K562 (cell line): Measurements from ENCODE around the gene MEIS1. TPM values are rescaled to one million over a fixed set of nuclear protein-coding genes. Genes with fewer than 3 reads are reported as not detected.

Experiments
- ATAC-seq: fragments of 200-7000 bp; cut with Tn5 transposase; 3 replicates; pipeline ENCODE4 v1.9.1; 2020; ENCODE audit warnings: moderate library complexity
- BruUV-seq: library from RNA; stranded (reverse); fragments of 400-500 nt; replicated peaks from 2 replicates; lab custom pipeline; 2021; lab: Mats Ljungman, UMichigan
- CTCF ChIA-PET: fragments of 300-600 bp; formaldehyde crosslinking; extraction: SDS; loops from one replicate; lab custom pipeline; 2021; ENCODE audit warnings: low intra/inter-chr PET ratio; lab: Yijun Ruan, JAX
- POLR2A ChIA-PET: fragments of 300-600, 350-650 bp; sonication (Branson Sonifier 250); formaldehyde crosslinking; extraction: SDS; loops from one replicate; lab custom pipeline; 2021; ENCODE audit warnings: antibody characterized with exemption, inconsistent platforms; lab: Yijun Ruan, JAX
- DNase-seq, 4 experiments: peaks; one replicate each; pipeline versions ENCODE4 v3.0.0 to v3.0.0-alpha.2; 2011 to 2018; ENCODE audit warnings: low spot score in 3 of 4, mixed read lengths in 3 of 4; ENCODE audit errors: extremely low read depth in 1 of 4
- FAIRE-seq: peaks from 2 replicates; lab custom pipeline; 2011; peaks lifted over from hg19 to GRCh38; lab: Jason Lieb, UNC
- H2AFZ ChIP-seq: 2 replicates; pipeline ENCODE4 v1.6.0; 2011; ENCODE audit warnings: low read depth, low read length, control low read depth, inconsistent platforms
- H3K27ac ChIP-seq: fragments of 200-600 bp; 3 replicates; pipeline ENCODE4 v1.8.0; 2011; ENCODE audit warnings: low read depth, mild to moderate bottlenecking, control low read depth, inconsistent platforms, low read length, moderate library complexity, mixed read lengths; ENCODE audit errors: extremely low read depth
- H3K27me3 ChIP-seq, 2 experiments: fragments of 300-600 bp in 1 of 2; 2 replicates in 1 of 2; 3 replicates in 1 of 2; pipeline versions ENCODE4 v1.6.0 to v1.8.0; 2011; ENCODE audit warnings: inconsistent platforms in 2 of 2, low read length in 2 of 2, mild to moderate bottlenecking in 1 of 2, mixed read lengths in 1 of 2, moderate library complexity in 1 of 2; ENCODE audit not compliant: control insufficient read depth in 2 of 2, insufficient read depth in 2 of 2
- H3K36me3 ChIP-seq: fragments of 300-600 bp; 3 replicates; pipeline ENCODE4 v1.8.0; 2011; ENCODE audit warnings: mild to moderate bottlenecking, low read length, inconsistent platforms; ENCODE audit not compliant: control insufficient read depth, insufficient read depth
- H3K4me1 ChIP-seq, 2 experiments: fragments of 200-600 bp in 1 of 2; replicated peaks in 1 of 2; 2 replicates in 1 of 2; 3 replicates in 1 of 2; pipeline versions ENCODE4 v1.5.1 to v1.8.0; 2011; ENCODE audit warnings: inconsistent platforms in 2 of 2, low read length in 2 of 2, mild to moderate bottlenecking in 1 of 2, mixed read lengths in 1 of 2, moderate library complexity in 1 of 2; ENCODE audit not compliant: control insufficient read depth in 2 of 2, insufficient read depth in 2 of 2
- H3K4me2 ChIP-seq: 2 replicates; pipeline ENCODE4 v1.6.1; 2011; ENCODE audit warnings: low read length, control low read depth, inconsistent platforms, mixed read lengths; ENCODE audit not compliant: insufficient read depth
- H3K4me3 ChIP-seq: fragments of 200-600 bp; sonication (generic), shearing (Covaris generic); 2 replicates; pipeline ENCODE4 v1.5.1; 2016; ENCODE audit warnings: control low read depth, inconsistent platforms
- H3K79me2 ChIP-seq: fragments of 200-600 bp; 3 replicates; pipeline ENCODE4 v1.8.0; 2011; ENCODE audit warnings: low read length, inconsistent platforms; ENCODE audit not compliant: control insufficient read depth, insufficient read depth
- H3K9ac ChIP-seq, 2 experiments: 2 replicates each; pipeline versions ENCODE4 v1.6.0 to v1.6.1; 2011; ENCODE audit warnings: low read depth in 2 of 2, low read length in 2 of 2, control low read depth in 1 of 2, inconsistent platforms in 1 of 2, mild to moderate bottlenecking in 1 of 2, mixed read lengths in 1 of 2; ENCODE audit not compliant: insufficient read depth in 1 of 2
- H3K9me1 ChIP-seq: one replicate; pipeline ENCODE4 v1.6.0; 2011; ENCODE audit warnings: inconsistent platforms, mild to moderate bottlenecking, low read length, moderate library complexity; ENCODE audit not compliant: control insufficient read depth, insufficient read depth
- H3K9me3 ChIP-seq: replicated peaks from 2 replicates; pipeline ENCODE4 v1.5.1; 2011; ENCODE audit warnings: low read depth, low read length, inconsistent platforms; ENCODE audit not compliant: control insufficient read depth, insufficient read depth
- H4K20me1 ChIP-seq: replicated peaks from 2 replicates; pipeline ENCODE4 v1.6.1; 2011; ENCODE audit warnings: low read length, inconsistent platforms, mixed read lengths; ENCODE audit not compliant: control insufficient read depth, insufficient read depth
- CREM ChIP-seq: IDR thresholded peaks from 2 replicates; pipeline ENCODE4 v1.6.1; 2014; ENCODE audit warnings: antibody characterized with exemption, low read depth
- NFIX ChIP-seq: fragments of 250-450 bp; sonication (Bioruptor Pico); IDR thresholded peaks from 2 replicates; pipeline ENCODE4 v1.4.0; 2020; ENCODE audit warnings: low read depth, mild to moderate bottlenecking, moderate library complexity
- NFYB ChIP-seq: IDR thresholded peaks from 2 replicates; pipeline ENCODE4 v1.6.1; 2011; ENCODE audit warnings: mild to moderate bottlenecking, moderate library complexity; ENCODE audit not compliant: insufficient read length; ENCODE audit errors: extremely low read depth
- PHTF2 ChIP-seq: fragments of 250-450 bp; sonication (Bioruptor Pico); IDR thresholded peaks from 2 replicates; pipeline ENCODE4 v1.5.0; 2021; ENCODE audit warnings: mild to moderate bottlenecking
- SP2 ChIP-seq: IDR thresholded peaks from 2 replicates; pipeline ENCODE4 v1.6.1; 2011; ENCODE audit warnings: mild to moderate bottlenecking, low read depth, low read length, moderate library complexity; ENCODE audit not compliant: poor library complexity, severe bottlenecking; ENCODE audit errors: extremely low read depth
- STAT5A ChIP-seq: IDR thresholded peaks from 2 replicates; pipeline ENCODE4 v1.6.1; 2012; ENCODE audit warnings: low read length, inconsistent platforms, borderline replicate concordance
- TOE1 ChIP-seq, 2 experiments: fragments of 450-650 bp in 1 of 2; sonication (generic) in 1 of 2; formaldehyde crosslinking in 1 of 2; IDR thresholded peaks; 2 replicates each; pipeline versions ENCODE4 v1.7.1 to v1.8.0; 2016 to 2022; ENCODE audit warnings: borderline replicate concordance in 2 of 2, mild to moderate bottlenecking in 2 of 2, antibody characterized with exemption in 1 of 2, inconsistent platforms in 1 of 2, low read depth in 1 of 2, missing genetic modification reagents in 1 of 2, moderate library complexity in 1 of 2
- ZBTB5 ChIP-seq: fragments of 450-650 bp; IDR thresholded peaks from 2 replicates; pipeline ENCODE4 v1.6.1; 2017; ENCODE audit warnings: antibody characterized with exemption
- ZFX ChIP-seq: sonication (generic); formaldehyde crosslinking; IDR thresholded peaks from 2 replicates; pipeline ENCODE4 v1.8.0; 2022; ENCODE audit warnings: mild to moderate bottlenecking, missing genetic modification reagents, moderate library complexity
- ZNF121 ChIP-seq: sonication (generic); formaldehyde crosslinking; conservative IDR thresholded peaks from 2 replicates; pipeline ENCODE4 v1.8.0; 2022; ENCODE audit warnings: missing genetic modification reagents
- ZNF41 ChIP-seq: fragments of 250-450 bp; sonication (Bioruptor Pico); conservative IDR thresholded peaks from 2 replicates; pipeline ENCODE4 v1.4.0; 2020; ENCODE audit warnings: mild to moderate bottlenecking
- WGBS: fragments of 100-300 bp; shearing (Covaris generic); methylation state at CpG from one replicate; pipeline ENCODE4 v1.1.6; 2016; ENCODE audit warnings: low coverage, mixed read lengths; ENCODE audit not compliant: insufficient coverage; ENCODE audit errors: missing lambda C conversion rate; 5-methylcytosine and 5-hydroxymethylcytosine counted together
- in situ Hi-C: fragments of 300-500 bp; cut with MboI; formaldehyde crosslinking; loops from 4 replicates; pipeline ENCODE4 v1.15.0; 2018; ENCODE audit warnings: inconsistent platforms, mixed read lengths
- intact Hi-C: fragments of 100-400 bp; cut with micrococcal nuclease; formaldehyde crosslinking; loops from 2 replicates; pipeline ENCODE4 v1.14.2; 2022
- polyA plus RNA-seq, 8 experiments: library from polyadenylated mRNA; depleted of rRNA in 4 of 8; stranded (reverse) in 5 of 8; unstranded in 3 of 8; fragments of >200 nt; fragmentation: Nextera tagmentation in 2 of 8; fragmentation: Illumina TruSeq in 1 of 8; extraction: Ambion mirVana in 2 of 8; extraction: Trizol in 1 of 8; gene quantifications; 2 replicates each; pipeline versions ENCODE4 v1.2.1 to v1.2.3, GENCODE V29; 2011 to 2014; ENCODE audit warnings: inconsistent platforms in 1 of 8, missing spikeins in 1 of 8
- total RNA-seq, 7 experiments: library from RNA; depleted of rRNA in 6 of 7; stranded (reverse); fragments of >200 nt in 6 of 7; fragmentation: Illumina TruSeq in 2 of 7; extraction: Trizol in 2 of 7; gene quantifications; 2 replicates each; pipeline versions ENCODE4 v1.2.1 to v1.2.3, GENCODE V29; 2011 to 2021; ENCODE audit warnings: low replicate concordance in 1 of 7
- TF ChIP-seq, protein P1 (sequence below): fragments of 450-650 bp; IDR thresholded peaks from 2 replicates; pipeline ENCODE4 v1.6.1; 2016; ENCODE audit warnings: antibody characterized with exemption
- TF ChIP-seq, protein P2 (sequence below): IDR thresholded peaks from 3 replicates; pipeline ENCODE4 v1.6.1; 2011; ENCODE audit warnings: borderline replicate concordance, mild to moderate bottlenecking; ENCODE audit not compliant: insufficient read length, insufficient read depth
- TF ChIP-seq, protein P3 (sequence below): sonication (generic); formaldehyde crosslinking; IDR thresholded peaks from 2 replicates; pipeline ENCODE4 v1.8.1; 2022; ENCODE audit warnings: missing genetic modification reagents
- TF ChIP-seq, protein P4 (sequence below), 2 experiments: fragments of 450-650 bp in 1 of 2; sonication (generic) in 1 of 2; formaldehyde crosslinking in 1 of 2; IDR thresholded peaks in 1 of 2; conservative IDR thresholded peaks in 1 of 2; 2 replicates each; pipeline versions ENCODE4 v1.6.1 to v1.8.1; 2016 to 2023; ENCODE audit warnings: mild to moderate bottlenecking in 2 of 2, moderate library complexity in 2 of 2, inconsistent platforms in 1 of 2, missing genetic modification reagents in 1 of 2

MEIS1 gene
- total and polyA plus RNA-seq, 9 of the 15 experiments (the other 6 are each of a cell fraction or from before 2014, with no cell fraction given), result 2.3 to 9.0 (median 5.9) TPM

- H3K4me1 ChIP-seq, result peaks cover 0 to 15% of the 10 kb centered on the region in 2 experiments; a peak in 2 of 5 replicates
- H3K4me3 ChIP-seq, result no peak overlapping the region
- no peak overlapping the region for H2AFZ ChIP-seq
- 56% methylated on average over 5 of the region's 5 CpGs for WGBS
- no peaks in the 10 kb centered on the region for H3K27me3 ChIP-seq
- H3K4me2 ChIP-seq, result no peak overlapping the region
- no peaks in the 10 kb centered on the region for H3K79me2 ChIP-seq
- in situ Hi-C loops, result no loop called here
- POLR2A ChIA-PET, result interaction anchor here (0.7 to 1.0 kb wide), 2 partner anchors 12 to 36 kb away, joined by 3 to 4 read pairs; no protein-coding TSS in a partner anchor
- FAIRE-seq, result no peak
- intact Hi-C loops, result no loop called here
- no peak overlapping the region for H3K9ac ChIP-seq
- no peak for DNase-seq
- no peaks in the 10 kb centered on the region for H3K36me3 ChIP-seq
- H3K27ac ChIP-seq, result no peak overlapping the region
- CTCF ChIA-PET, result no interaction called here
- BruUV-seq, result no TSS peak
- H3K9me3 ChIP-seq, result no peaks in the 10 kb centered on the region
- H4K20me1 ChIP-seq, result no peaks in the 10 kb centered on the region
- ATAC-seq, result no peak
- no peaks in the 10 kb centered on the region for H3K9me1 ChIP-seq
- TF ChIP-seq TOE1 (IDR thresholded peaks at IDR 0.05; ENCODE audit: borderline replicate concordance) (no peak), TOE1 (CRISPR knock-in tag; IDR thresholded peaks at IDR 0.05; ENCODE audit: borderline replicate concordance, low read depth) (no peak), NFYB (no peak), ZFX (CRISPR knock-in tag) (no peak), NFIX (no peak), STAT5A (no peak), PHTF2 (no peak), ZBTB5 (no peak), SP2 (no peak), ZNF121 (no peak), ZNF41 (no peak), CREM (no peak)
- TF ChIP-seq, protein P1, sequence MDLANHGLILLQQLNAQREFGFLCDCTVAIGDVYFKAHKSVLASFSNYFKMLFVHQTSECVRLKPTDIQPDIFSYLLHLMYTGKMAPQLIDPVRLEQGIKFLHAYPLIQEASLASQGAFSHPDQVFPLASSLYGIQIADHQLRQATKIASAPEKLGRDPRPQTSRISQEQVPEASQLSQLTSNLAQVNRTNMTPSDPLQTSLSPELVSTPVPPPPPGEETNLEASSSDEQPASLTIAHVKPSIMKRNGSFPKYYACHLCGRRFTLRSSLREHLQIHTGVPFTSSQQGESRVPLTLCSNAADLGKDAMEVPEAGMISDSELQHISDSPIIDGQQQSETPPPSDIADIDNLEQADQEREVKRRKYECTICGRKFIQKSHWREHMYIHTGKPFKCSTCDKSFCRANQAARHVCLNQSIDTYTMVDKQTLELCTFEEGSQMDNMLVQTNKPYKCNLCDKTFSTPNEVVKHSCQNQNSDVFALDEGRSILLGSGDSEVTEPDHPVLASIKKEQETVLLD, result no peak
- TF ChIP-seq, protein P2, sequence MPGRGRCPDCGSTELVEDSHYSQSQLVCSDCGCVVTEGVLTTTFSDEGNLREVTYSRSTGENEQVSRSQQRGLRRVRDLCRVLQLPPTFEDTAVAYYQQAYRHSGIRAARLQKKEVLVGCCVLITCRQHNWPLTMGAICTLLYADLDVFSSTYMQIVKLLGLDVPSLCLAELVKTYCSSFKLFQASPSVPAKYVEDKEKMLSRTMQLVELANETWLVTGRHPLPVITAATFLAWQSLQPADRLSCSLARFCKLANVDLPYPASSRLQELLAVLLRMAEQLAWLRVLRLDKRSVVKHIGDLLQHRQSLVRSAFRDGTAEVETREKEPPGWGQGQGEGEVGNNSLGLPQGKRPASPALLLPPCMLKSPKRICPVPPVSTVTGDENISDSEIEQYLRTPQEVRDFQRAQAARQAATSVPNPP, result no peak
- TF ChIP-seq, protein P3, sequence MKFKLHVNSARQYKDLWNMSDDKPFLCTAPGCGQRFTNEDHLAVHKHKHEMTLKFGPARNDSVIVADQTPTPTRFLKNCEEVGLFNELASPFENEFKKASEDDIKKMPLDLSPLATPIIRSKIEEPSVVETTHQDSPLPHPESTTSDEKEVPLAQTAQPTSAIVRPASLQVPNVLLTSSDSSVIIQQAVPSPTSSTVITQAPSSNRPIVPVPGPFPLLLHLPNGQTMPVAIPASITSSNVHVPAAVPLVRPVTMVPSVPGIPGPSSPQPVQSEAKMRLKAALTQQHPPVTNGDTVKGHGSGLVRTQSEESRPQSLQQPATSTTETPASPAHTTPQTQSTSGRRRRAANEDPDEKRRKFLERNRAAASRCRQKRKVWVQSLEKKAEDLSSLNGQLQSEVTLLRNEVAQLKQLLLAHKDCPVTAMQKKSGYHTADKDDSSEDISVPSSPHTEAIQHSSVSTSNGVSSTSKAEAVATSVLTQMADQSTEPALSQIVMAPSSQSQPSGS (CRISPR knock-in tag), result no peak
- TF ChIP-seq, protein P4, sequence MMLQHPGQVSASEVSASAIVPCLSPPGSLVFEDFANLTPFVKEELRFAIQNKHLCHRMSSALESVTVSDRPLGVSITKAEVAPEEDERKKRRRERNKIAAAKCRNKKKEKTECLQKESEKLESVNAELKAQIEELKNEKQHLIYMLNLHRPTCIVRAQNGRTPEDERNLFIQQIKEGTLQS (IDR thresholded peaks at IDR 0.05), result no peak
- TF ChIP-seq, protein P4 (CRISPR knock-in tag; conservative IDR thresholded peaks at IDR 0.05), result no peak
Measured at GRCh38 chr2:66462501-66462825, 27.5 kb downstream of the MEIS1 start.
